Stomach (tissue), 4 donors: Measurements from ENCODE around the gene CD200.
"Not testable (repeated sequence)": the region's sequence is repeated elsewhere in the genome, so short reads cannot be mapped to it uniquely, and the experiment has no call there.

Experiments
- EP300 ChIP-seq: sonication (generic); formaldehyde crosslinking; IDR thresholded peaks from one replicate; pipeline ENCODE4 v1.6.1; 2017; ENCODE audit warnings: antibody characterized with exemption
- POLR2A ChIP-seq, 4 donors: fragments of 450-650 bp; IDR thresholded peaks; one replicate each; pipeline ENCODE4 v1.6.1; 2016; ENCODE audit warnings: antibody characterized with exemption in 4 of 4, control low read depth in 2 of 4, mild to moderate bottlenecking in 1 of 4, moderate library complexity in 1 of 4
- POLR2AphosphoS5 ChIP-seq, 3 donors: sonication (generic); formaldehyde crosslinking; IDR thresholded peaks; one replicate each; pipeline ENCODE4 v1.6.1; 2016; ENCODE audit warnings: antibody characterized with exemption in 3 of 3
- TF ChIP-seq, protein P1 (sequence below), 7 experiments: fragments of 450-650 bp in 4 of 7; fragments of 200-600 bp in 3 of 7; sonication (generic) in 3 of 7; IDR thresholded peaks; one replicate each; pipeline ENCODE4 v1.5.1; 2016 to 2019; ENCODE audit warnings: antibody characterized with exemption in 7 of 7, control low read depth in 2 of 7, mild to moderate bottlenecking in 1 of 7

GRCh38 chr3:112378347-112378746 is 45.4 kb downstream of the CD200 start:
- TF ChIP-seq, protein P1, sequence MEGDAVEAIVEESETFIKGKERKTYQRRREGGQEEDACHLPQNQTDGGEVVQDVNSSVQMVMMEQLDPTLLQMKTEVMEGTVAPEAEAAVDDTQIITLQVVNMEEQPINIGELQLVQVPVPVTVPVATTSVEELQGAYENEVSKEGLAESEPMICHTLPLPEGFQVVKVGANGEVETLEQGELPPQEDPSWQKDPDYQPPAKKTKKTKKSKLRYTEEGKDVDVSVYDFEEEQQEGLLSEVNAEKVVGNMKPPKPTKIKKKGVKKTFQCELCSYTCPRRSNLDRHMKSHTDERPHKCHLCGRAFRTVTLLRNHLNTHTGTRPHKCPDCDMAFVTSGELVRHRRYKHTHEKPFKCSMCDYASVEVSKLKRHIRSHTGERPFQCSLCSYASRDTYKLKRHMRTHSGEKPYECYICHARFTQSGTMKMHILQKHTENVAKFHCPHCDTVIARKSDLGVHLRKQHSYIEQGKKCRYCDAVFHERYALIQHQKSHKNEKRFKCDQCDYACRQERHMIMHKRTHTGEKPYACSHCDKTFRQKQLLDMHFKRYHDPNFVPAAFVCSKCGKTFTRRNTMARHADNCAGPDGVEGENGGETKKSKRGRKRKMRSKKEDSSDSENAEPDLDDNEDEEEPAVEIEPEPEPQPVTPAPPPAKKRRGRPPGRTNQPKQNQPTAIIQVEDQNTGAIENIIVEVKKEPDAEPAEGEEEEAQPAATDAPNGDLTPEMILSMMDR (IDR thresholded peaks at IDR 0.05) = not testable (repeated sequence)
- TF ChIP-seq POLR2A (IDR thresholded peaks at IDR 0.05); EP300; POLR2AphosphoS5 (IDR thresholded peaks at IDR 0.05): not testable (repeated sequence)
